Upper lobe of left lung (tissue), 4 donors: Measurements from ENCODE around the gene UBE2G1.

Experiments used
- CTCF ChIP-seq, 6 experiments: fragments of 450-650 bp in 4 of 6; fragments of 200-600 bp in 2 of 6; sonication (generic) in 2 of 6; IDR thresholded peaks; one replicate each; pipeline ENCODE4 v1.5.1; 2016 to 2019; ENCODE audit warnings: antibody characterized with exemption in 6 of 6
- POLR2AphosphoS5 ChIP-seq, 2 donors: sonication (generic); formaldehyde crosslinking; IDR thresholded peaks; one replicate each; pipeline ENCODE4 v1.5.1; 2017; ENCODE audit warnings: antibody characterized with exemption in 2 of 2

GRCh38 chr17:4233668-4234258 is 132.7 kb downstream of the UBE2G1 start:
- TF ChIP-seq POLR2AphosphoS5 (IDR thresholded peaks at IDR 0.05) (no peak), CTCF (IDR thresholded peaks at IDR 0.05) (no peak)
